DND-41 (cell line): ENCODE data around the gene MYO1E.

Experiments used
- ATAC-seq: fragments of 200-7000 bp; cut with Tn5 transposase; 3 replicates; pipeline ENCODE4 v1.9.1; 2021; ENCODE audit warnings: low read depth; ENCODE audit not compliant: insufficient read depth
- DNase-seq: peaks from one replicate; pipeline ENCODE4 v3.0.0-alpha.2; 2020
- H2AFZ ChIP-seq: 2 replicates; pipeline ENCODE4 v1.6.0; 2012; ENCODE audit warnings: low read depth, low read length
- H3K27ac ChIP-seq: 2 replicates; pipeline ENCODE4 v1.5.1; 2012; ENCODE audit warnings: low read length, inconsistent platforms
- H3K27me3 ChIP-seq: fragments of 200-600 bp; sonication (generic); 2 replicates; pipeline ENCODE4 v1.6.0; 2012; ENCODE audit warnings: low read length, mild to moderate bottlenecking, inconsistent platforms; ENCODE audit not compliant: insufficient read depth, poor library complexity
- H3K36me3 ChIP-seq: 2 replicates; pipeline ENCODE4 v1.5.1; 2012; ENCODE audit warnings: low read length, inconsistent platforms; ENCODE audit not compliant: insufficient read depth
- H3K4me1 ChIP-seq: 2 replicates; pipeline ENCODE4 v1.5.1; 2012; ENCODE audit warnings: mild to moderate bottlenecking, low read length; ENCODE audit not compliant: insufficient read depth
- H3K4me2 ChIP-seq: 2 replicates; pipeline ENCODE4 v1.6.0; 2012; ENCODE audit warnings: mild to moderate bottlenecking, moderate library complexity, low read length, inconsistent platforms; ENCODE audit not compliant: insufficient read depth
- H3K4me3 ChIP-seq, 2 experiments: fragments of 200-600 bp in 1 of 2; shearing (Covaris generic) in 1 of 2; 2 replicates each; pipeline ENCODE4 v1.5.1; 2012 to 2016; ENCODE audit warnings: inconsistent platforms in 2 of 2, low read length in 2 of 2, mild to moderate bottlenecking in 2 of 2, low read depth in 1 of 2, moderate library complexity in 1 of 2
- H3K79me2 ChIP-seq: 2 replicates; pipeline ENCODE4 v1.6.0; 2012; ENCODE audit warnings: low read length, inconsistent platforms; ENCODE audit not compliant: insufficient read depth
- H3K9ac ChIP-seq: 2 replicates; pipeline ENCODE4 v1.6.0; 2012; ENCODE audit warnings: low read depth, mild to moderate bottlenecking, inconsistent platforms, low read length, moderate library complexity
- H3K9me3 ChIP-seq: 2 replicates; pipeline ENCODE4 v1.5.1; 2012; ENCODE audit warnings: low read length, moderate library complexity, mild to moderate bottlenecking, inconsistent platforms; ENCODE audit not compliant: insufficient read depth, severe bottlenecking
- H4K20me1 ChIP-seq: 2 replicates; pipeline ENCODE4 v1.6.0; 2012; ENCODE audit warnings: low read length; ENCODE audit not compliant: insufficient read depth
- CTCF ChIP-seq: IDR thresholded peaks from 2 replicates; pipeline ENCODE4 v1.5.1; 2012; ENCODE audit warnings: borderline replicate concordance, low read length, moderate library complexity, mild to moderate bottlenecking; ENCODE audit not compliant: poor library complexity, severe bottlenecking; ENCODE audit errors: extremely low read depth
- EZH2 ChIP-seq: IDR thresholded peaks from 3 replicates; pipeline ENCODE4 v1.6.1; 2012; ENCODE audit warnings: borderline replicate concordance, low read depth, mild to moderate bottlenecking, moderate library complexity, low read length, inconsistent platforms; ENCODE audit not compliant: severe bottlenecking

Gene MYO1E

DNA sequence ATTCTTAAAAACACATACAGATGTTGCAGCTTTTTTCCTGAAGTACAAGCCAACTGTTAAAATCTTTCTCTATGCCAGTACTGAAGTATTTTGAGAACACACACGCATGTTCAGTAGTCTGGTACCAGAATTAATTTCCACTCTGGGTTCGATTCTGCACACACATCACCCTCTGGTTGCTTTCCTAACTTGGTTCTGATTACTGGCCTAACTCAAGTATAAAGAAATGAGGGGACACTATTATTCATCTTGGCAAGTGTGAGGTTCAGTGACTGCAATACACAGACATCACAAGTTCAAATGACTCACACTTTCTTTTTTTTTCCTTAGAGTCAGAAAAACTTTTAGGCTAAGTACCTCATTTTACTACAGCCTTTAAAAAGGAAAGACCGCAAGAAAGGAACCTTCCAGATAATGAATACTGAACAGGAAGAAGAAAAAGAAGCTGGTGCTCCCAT is 203.4 kb downstream of the MYO1E start:
- DNase-seq (no peak), ATAC-seq (no peak)
- H3K27ac ChIP-seq: no peak overlapping the region
- no peak overlapping the region for H3K4me3 ChIP-seq
- no peaks in the 10 kb centered on the region for H3K9me3 ChIP-seq
- no peak overlapping the region for H2AFZ ChIP-seq
- H3K36me3 ChIP-seq: no peaks in the 10 kb centered on the region
- H3K4me2 ChIP-seq: no peak overlapping the region
- no peaks in the 10 kb centered on the region for H3K79me2 ChIP-seq
- H3K27me3 ChIP-seq: no peaks in the 10 kb centered on the region
- no peak overlapping the region for H3K9ac ChIP-seq
- no peaks in the 10 kb centered on the region for H3K4me1 ChIP-seq
- TF ChIP-seq CTCF: no peak
- no peak for TF ChIP-seq EZH2
- no peaks in the 10 kb centered on the region for H4K20me1 ChIP-seq

GRCh38 chr15:59168536-59168935 is 204.1 kb downstream of the MYO1E start:
- no peak overlapping the region for H3K27ac ChIP-seq
- H4K20me1 ChIP-seq: no peaks in the 10 kb centered on the region
- DNase-seq: no peak
- no peaks in the 10 kb centered on the region for H3K4me1 ChIP-seq
- no peak overlapping the region for H3K4me2 ChIP-seq
- H3K4me3 ChIP-seq: no peak overlapping the region
- no peaks in the 10 kb centered on the region for H3K36me3 ChIP-seq
- no peak overlapping the region for H3K9ac ChIP-seq
- no peak for ATAC-seq
- no peaks in the 10 kb centered on the region for H3K9me3 ChIP-seq
- no peaks in the 10 kb centered on the region for H3K27me3 ChIP-seq
- H2AFZ ChIP-seq: no peak overlapping the region
- no peaks in the 10 kb centered on the region for H3K79me2 ChIP-seq
- TF ChIP-seq CTCF (no peak), EZH2 (no peak)

GRCh38 chr15:59166601-59167265 is 205.9 kb downstream of the MYO1E start:
- H3K4me3 ChIP-seq: no peak overlapping the region
- no peak overlapping the region for H3K27ac ChIP-seq
- no peak for TF ChIP-seq EZH2
- TF ChIP-seq CTCF: no peak
- H2AFZ ChIP-seq: no peak overlapping the region
- H3K79me2 ChIP-seq: no peaks in the 10 kb centered on the region
- ATAC-seq (no peak), DNase-seq (no peak)
- H3K36me3 ChIP-seq: no peaks in the 10 kb centered on the region
- H4K20me1 ChIP-seq: no peaks in the 10 kb centered on the region
- H3K27me3 ChIP-seq: no peaks in the 10 kb centered on the region
- no peaks in the 10 kb centered on the region for H3K4me1 ChIP-seq
- H3K9ac ChIP-seq: no peak overlapping the region
- H3K9me3 ChIP-seq: no peaks in the 10 kb centered on the region
- no peak overlapping the region for H3K4me2 ChIP-seq

GRCh38 chr15:59166166-59166565 is 206.5 kb downstream of the MYO1E start:
- ATAC-seq (no peak), DNase-seq (no peak)
- no peaks in the 10 kb centered on the region for H3K36me3 ChIP-seq
- no peak overlapping the region for H3K27ac ChIP-seq
- no peak overlapping the region for H3K4me3 ChIP-seq
- no peaks in the 10 kb centered on the region for H3K4me1 ChIP-seq
- H2AFZ ChIP-seq: no peak overlapping the region
- H3K4me2 ChIP-seq: no peak overlapping the region
- no peaks in the 10 kb centered on the region for H3K9me3 ChIP-seq
- TF ChIP-seq CTCF: no peak
- no peak for TF ChIP-seq EZH2
- H3K9ac ChIP-seq: no peak overlapping the region
- no peaks in the 10 kb centered on the region for H3K27me3 ChIP-seq
- H3K79me2 ChIP-seq: no peaks in the 10 kb centered on the region
- H4K20me1 ChIP-seq: no peaks in the 10 kb centered on the region
